NCI-H2196 (cell line): Measurements from ENCODE around the gene MAP3K6.
"Not testable (repeated sequence)": the region's sequence is repeated elsewhere in the genome, so short reads cannot be mapped to it uniquely, and the experiment has no call there.

Experiments
- DNase-seq: peaks from one replicate; lab custom pipeline; 2025; ENCODE audit not compliant: unreplicated experiment; lab: John Stamatoyannopoulos, UW

MAP3K6 gene, protein sequence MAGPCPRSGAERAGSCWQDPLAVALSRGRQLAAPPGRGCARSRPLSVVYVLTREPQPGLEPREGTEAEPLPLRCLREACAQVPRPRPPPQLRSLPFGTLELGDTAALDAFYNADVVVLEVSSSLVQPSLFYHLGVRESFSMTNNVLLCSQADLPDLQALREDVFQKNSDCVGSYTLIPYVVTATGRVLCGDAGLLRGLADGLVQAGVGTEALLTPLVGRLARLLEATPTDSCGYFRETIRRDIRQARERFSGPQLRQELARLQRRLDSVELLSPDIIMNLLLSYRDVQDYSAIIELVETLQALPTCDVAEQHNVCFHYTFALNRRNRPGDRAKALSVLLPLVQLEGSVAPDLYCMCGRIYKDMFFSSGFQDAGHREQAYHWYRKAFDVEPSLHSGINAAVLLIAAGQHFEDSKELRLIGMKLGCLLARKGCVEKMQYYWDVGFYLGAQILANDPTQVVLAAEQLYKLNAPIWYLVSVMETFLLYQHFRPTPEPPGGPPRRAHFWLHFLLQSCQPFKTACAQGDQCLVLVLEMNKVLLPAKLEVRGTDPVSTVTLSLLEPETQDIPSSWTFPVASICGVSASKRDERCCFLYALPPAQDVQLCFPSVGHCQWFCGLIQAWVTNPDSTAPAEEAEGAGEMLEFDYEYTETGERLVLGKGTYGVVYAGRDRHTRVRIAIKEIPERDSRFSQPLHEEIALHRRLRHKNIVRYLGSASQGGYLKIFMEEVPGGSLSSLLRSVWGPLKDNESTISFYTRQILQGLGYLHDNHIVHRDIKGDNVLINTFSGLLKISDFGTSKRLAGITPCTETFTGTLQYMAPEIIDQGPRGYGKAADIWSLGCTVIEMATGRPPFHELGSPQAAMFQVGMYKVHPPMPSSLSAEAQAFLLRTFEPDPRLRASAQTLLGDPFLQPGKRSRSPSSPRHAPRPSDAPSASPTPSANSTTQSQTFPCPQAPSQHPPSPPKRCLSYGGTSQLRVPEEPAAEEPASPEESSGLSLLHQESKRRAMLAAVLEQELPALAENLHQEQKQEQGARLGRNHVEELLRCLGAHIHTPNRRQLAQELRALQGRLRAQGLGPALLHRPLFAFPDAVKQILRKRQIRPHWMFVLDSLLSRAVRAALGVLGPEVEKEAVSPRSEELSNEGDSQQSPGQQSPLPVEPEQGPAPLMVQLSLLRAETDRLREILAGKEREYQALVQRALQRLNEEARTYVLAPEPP (N-terminal part only)

DNA sequence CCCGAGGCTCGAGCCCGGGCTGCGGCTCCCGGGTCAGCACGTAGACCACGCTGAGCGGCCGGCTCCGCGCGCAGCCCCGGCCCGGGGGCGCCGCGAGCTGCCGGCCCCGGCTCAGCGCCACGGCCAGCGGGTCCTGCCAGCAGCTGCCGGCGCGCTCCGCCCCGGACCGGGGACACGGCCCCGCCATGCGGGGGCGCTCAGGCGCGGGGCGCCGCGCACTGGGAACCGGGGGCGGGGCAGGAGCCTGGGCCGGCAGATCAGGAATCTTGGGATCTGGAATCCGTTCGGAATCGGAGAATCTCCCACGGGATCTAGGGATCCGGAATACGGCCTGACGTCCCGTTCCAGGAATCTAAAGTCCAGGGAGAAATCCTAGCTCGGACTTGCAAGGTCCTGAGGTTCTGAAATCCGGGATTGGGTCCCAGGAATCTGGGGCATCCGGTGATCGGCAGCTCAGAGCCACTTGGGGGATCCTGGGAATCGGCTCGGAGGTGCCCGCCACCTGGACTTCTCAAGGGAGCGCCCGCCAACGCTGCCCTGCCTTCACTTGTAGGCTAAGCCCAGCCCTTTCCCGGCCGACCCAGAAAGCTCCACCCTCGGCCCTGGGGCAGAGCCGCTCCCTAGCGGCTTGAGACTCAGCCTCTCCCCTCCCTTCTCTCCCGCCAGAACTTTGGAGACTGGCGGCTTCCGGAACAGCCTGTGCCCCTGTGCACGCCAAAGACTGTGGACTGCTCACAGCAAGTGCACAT, at the start of gene MAP3K6:
Gene MAP3K6 (minus strand): TSS at position 551 of the 749 bp plus-strand sequence. CDS start 364 bp downstream, at position 187.
- DNase-seq, result peak; percentile 81

DNA sequence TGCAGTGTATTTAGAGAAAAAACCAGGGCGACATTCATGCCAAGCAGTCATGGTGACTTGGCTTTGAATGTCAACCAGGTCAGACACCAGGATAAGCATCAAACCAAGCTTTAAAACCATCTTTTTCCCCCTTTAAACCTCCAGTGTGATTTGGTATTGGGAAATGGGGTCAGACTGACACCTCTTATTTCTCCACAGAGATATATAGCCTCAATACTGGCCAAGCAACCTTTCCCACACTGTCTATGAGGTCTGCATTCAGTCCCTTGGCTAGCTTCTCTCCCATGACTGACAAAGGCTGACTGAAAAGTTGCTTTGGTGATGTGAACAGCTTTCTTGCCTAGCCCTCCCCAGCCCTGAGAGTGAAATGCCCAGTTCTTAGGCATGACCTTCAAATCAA, 47.3 kb upstream of the MAP3K6 start:
- no peak for DNase-seq

DNA sequence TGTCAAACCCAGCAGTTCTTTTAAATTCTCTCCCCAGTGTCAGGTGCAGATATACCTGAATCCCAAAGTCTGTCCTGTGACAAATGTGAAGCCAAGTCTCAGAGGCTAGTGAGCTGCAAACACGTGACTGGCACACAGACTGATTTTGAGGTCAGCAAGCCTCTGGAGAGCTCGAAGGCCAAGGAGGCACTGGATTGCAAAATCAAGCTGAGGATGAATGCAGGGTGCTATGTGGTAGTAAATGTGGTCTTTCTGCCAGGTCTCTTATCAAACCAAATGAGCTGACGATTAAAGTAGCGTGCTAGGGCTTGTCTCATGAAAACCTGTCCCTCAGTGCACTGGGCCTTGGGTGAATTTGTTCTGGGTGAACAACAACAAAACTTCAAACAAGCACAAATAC, 46.2 kb upstream of the MAP3K6 start:
- DNase-seq, result no peak

DNA sequence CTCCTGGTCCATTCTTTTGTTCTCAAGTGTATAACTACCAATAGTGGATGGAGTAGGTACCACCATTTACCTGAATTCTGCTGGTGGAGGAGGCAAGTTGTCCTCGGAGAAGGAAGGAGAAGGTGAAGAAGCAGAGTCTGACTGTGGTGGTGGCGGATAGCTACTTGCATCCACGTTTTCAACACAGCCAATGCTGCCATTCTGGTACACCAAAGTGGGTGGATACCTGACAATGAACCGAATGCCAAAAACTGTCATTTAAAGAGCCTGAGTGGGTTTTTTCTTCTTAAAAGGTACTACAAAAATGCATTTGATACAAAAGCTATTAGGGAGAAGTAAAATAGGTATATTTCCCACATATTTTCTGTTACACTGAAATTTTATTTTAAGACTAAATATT, 45.7 kb upstream of the MAP3K6 start:
- no peak for DNase-seq

DNA sequence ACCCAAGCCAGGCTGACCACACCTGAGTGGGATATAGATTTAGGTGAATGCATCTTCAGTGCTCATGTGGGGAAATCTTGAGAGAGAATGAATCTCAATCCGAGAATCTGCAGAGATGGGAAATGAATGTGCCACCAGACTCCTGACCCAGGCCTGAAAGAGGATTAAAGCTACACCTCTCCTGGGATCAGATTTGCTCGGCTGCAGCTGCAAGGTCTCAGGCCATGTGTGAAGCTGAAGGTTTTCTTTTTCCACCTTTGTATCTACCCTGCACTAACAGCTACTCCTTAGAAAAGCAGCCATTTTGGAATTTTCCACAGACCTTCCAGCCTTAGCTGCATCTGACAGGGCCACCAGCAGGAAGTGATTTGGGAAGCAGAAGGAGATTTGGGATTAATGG, 43.9 kb upstream of the MAP3K6 start:
- DNase-seq, result no peak

DNA sequence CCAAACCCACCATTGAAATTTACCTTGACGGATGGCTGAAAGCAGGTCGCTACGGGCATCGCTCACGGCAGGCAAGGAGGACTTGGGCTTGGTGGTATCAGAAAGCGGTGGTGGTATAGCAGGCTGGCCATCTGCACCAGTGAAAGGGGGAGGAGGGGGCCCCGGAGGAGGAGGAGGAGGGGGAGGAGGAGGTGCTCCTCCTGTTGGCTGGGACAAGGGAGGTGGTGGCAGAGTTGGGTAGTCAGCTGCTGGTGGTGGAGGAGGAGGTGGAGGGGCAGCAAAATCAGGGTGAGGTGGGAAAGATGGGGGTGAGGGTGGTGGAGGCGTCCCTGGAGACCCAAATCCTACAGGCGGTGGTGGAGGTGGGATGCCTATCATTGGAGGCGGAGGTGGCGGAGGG, 42.9 kb upstream of the MAP3K6 start:
- DNase-seq, result no peak

DNA sequence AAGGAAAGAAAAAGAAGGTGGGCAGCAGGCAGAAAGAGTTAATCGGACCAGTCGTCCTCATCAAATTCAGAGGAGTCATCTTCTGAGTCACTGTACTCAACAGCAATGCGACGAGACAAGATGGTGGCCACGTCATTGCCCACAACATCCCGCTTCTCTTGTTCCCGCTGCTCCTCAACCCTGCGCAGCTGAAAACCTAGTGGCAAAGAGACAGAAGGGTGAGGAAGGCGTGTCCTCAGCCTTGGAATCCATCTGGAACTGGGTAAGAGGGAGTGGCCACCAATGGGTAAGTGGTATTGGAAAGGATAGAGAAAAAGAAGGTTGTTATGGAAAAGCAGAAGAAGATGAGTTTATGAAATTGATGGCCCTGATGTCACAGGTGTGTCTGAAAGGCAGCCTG, 41.4 kb upstream of the MAP3K6 start:
- no peak for DNase-seq

DNA sequence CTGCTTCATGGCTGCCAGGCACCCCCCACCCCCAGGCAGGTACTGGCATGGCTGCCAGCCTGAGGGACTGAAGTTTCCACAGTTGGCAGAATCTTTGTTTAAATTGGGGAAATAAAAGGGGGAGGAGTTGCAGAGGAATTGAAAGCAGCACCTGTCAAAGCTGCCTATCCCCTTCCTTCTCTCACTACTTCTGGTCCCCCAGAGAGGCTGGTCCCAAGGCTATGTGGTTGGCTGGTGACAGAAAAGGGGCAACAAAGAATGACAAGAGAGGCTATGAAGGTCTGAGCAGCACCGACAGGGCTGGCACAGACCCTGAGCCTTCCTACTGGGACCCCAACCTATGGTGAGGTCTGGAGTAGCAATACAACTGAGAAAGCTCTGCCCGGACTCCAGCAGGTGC, 40.0 kb upstream of the MAP3K6 start:
- not testable (repeated sequence) for DNase-seq

DNA sequence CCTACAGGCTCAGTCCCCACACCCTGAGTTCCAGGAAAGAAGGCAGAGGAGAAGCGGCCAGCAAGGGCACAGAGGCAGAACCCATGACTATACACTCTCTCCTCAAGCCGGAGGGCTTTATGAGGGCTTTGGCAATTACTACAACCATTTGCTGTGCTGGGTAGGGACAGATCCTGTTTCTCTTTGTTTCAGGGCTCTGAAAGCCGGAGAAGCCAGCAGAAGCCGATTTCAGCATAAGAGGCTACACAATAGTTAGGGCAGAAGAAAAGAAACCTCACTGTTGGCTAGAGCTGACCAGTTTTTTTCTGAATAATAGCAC, 39.6 kb upstream of the MAP3K6 start:
- peak; percentile 45 for DNase-seq

DNA sequence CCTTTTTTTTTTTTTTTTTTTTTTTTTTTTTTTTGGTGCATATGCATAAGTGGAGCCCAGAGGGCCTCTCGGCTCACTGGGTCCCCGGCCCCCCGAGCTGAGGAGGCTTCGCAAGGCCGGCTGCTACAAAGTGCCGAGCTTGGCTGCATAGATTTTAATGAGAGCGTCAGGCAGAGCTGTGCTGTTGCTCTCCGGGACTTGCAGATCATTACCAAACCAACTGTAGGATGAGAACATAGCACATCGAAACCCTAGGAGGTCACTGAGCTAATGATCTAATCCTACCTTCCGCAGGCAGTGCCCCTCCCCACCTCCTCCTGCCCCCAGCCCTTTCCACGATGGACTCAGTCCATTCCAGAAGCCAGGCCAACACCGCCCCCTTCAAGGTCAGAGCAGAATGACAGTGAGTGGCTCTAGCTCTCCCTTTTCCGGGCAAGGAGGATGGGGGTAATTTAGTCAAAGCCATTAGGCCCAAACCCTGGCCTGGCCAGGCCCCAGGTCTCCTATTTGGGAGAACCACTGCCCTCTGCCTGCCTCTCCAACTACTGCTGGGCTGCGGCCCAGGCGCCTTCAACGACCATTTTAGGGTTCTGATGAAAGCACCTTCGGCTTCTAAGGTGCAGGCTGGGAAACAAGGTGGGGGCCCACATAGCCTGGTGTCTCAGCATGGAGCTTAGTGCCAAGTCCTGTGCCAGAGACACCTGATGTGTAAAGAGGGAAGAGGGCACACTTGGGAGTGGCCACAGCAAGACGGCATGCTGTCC, 39.0 kb upstream of the MAP3K6 start:
- not testable (repeated sequence) for DNase-seq

DNA sequence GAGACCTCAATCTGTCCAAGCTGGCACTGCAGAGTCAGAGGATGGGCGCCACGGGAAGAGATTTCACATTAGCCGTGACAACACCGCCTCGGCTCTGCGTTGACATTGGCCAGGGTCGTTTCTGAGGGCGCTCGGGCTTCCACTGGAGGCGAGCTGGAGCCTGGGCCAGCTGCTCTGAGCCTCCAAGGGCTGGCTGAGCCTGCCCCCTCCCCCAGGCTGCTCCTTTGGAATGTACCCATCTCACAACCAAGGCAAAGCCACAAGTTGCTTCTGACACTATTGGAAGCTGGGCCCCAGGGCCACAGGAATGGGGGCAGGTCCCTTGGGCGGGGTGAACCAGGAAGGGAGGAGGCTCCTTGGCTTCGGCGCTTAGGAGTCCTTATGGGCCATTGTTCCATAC, 38.3 kb upstream of the MAP3K6 start:
- no peak for DNase-seq

DNA sequence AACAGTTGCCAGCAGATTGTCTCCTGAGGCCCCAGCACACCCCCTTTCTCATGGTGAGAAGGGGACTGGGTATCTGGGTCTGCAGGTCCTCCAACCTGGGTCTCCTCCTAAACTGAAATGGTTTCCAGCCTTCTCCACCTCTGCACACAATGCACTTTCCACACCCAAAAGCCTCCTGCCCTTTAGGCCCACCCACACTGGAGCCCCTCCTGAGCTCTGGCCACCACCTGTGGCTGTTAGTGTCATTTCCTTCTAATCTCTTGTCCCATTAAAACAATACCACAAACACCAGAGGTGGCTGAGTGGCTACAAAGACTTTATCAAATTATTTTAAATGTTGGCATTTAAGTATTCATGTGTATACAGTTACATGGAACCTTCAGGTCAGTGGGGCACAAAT, 37.2 kb upstream of the MAP3K6 start:
- DNase-seq, result no peak

DNA sequence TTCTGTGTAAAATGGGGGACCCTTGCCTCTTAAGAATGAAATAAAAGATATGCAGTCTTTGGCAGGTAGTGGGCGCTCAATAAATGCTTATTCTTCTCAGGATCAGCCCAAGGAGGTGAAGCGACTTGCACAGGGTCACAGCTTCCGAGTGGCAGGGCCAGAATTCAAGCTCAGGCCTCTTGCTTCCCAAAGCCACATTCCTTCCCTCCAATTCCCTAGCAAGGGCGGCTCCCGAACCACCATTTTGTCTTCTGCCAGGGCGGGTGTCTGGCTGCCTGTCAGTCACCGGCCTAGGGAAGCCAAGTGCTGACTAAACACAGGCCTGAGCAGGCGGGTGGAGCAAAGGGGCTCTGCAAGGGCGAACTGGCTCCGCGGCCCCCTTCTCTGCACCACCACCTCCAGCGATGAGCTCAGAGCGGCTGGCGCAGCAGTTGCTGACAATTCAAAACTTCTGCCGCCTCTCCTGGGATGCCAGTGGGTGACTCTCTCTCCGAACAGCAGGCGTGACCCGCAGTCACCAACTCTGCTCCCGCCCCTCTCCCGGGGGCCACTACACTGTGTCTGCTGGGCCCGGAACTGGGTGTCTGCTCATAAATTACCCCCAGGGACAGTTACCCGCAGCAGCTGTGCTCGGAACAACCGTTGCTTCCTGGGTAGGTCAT, 36.4 kb upstream of the MAP3K6 start:
- no peak for DNase-seq

DNA sequence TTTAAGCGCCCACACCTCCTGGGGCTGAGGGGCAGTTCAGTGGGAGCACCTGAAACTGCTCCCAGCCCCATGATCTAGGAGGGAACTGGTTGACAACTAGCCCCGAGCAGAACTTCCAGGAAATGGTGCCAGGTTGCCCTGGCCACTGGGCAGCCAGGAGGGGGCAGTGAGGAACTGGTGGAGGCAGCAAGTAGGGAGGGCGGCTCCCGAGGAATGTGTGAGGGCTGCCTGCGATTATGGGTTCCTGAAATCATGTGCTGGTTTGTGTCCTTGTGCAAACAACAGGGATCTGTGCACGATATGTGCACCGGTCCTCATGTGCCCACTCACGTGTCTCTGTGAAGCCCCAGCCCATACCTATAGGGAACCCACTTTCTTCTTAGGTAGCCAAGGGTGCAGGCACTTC, 35.6 kb upstream of the MAP3K6 start:
- DNase-seq, result peak; percentile 39

DNA sequence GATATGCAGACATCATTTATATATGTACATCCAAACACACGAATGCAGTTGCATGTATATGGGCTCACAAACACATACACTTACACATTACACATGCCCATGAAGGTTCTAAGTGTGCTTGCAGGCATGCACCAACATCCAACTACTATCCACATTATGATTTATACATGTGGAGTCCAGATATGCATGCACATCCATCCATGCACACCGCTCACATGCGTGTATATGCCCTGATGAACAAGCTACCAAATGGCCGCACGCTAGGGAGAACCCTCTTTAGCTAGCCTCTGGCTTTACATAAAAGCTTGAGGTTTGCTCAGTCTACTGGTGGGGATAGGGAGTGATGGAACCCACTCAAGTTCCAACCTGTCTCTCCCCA, 34.2 kb upstream of the MAP3K6 start:
- no peak for DNase-seq

DNA sequence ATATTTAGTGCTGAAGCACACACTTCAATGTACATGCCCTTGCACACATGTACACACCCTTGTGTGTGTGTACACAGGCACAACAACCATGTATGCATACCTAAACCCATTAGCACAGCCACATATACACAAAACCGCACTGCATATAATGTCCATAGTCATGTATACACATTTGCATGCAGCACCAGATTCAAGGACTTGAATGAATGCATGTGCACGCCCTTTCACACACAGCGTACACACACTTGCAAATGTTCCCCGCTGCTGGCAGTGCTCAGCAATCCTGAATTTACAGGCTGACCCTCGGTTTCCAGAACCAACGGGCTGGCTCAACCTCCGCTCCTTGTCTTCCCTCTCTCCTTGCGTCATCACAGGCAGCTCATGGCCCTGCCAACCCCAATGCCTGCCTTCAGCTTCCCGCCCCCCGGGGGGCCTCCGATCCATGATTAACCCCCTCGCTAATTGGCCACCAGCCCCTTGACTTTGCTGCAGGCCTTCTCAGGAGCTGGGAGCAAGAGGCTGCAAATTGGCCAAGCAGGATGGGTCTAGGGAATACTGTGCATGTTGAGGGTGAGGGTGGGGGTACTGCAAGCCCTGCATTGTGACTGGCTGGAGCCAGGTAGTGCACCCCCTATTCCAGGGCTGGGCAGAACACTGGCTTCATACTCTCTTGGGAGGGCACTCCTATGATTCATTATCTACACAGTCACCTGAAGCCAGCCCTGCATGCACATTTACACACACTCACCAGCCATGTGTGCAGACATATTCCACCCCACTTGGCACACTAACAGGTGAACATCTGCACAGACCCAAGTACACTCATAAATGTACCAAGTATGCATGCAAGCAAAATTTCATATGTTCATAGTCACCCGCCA, 33.6 kb upstream of the MAP3K6 start:
- DNase-seq, result no peak

DNA sequence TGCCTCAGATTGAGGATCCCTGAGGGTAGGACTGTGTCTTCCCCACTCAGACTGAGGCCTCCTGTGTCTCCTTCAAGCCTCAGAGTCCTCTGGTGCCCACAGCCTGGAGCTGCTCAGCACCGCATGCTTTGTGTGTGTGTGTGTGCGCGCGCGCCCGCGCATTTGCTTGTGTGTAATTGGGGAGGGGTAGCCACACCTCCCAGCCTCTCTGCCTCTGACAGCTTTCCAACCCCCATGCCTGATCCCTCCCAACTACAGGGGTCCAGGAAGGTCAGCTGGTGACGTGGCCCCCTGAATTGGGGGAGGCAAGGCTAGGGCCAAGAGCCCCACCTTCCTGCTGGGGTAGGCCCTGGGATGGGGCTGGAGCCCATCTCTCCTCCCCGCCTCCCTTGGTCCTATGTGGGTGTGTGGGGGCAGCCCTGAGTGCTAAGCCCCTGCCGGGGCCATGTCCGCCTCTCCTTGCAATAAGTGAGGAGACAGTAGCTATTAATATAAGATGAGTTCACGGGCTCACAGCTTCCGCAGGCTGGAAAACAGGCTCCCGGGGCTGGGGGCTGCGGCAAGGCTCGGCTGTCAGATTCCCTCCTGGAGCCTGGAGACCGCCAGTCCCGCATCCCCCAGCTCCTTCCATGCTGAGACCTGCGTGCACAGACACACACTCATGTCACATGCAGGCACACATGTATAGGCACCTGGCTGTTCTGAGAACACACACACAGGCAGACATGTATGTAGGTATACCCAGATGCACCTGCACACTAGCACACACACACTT, 32.7 kb upstream of the MAP3K6 start:
- no peak for DNase-seq
